ENCODE data around the gene ARTN.

DNA sequence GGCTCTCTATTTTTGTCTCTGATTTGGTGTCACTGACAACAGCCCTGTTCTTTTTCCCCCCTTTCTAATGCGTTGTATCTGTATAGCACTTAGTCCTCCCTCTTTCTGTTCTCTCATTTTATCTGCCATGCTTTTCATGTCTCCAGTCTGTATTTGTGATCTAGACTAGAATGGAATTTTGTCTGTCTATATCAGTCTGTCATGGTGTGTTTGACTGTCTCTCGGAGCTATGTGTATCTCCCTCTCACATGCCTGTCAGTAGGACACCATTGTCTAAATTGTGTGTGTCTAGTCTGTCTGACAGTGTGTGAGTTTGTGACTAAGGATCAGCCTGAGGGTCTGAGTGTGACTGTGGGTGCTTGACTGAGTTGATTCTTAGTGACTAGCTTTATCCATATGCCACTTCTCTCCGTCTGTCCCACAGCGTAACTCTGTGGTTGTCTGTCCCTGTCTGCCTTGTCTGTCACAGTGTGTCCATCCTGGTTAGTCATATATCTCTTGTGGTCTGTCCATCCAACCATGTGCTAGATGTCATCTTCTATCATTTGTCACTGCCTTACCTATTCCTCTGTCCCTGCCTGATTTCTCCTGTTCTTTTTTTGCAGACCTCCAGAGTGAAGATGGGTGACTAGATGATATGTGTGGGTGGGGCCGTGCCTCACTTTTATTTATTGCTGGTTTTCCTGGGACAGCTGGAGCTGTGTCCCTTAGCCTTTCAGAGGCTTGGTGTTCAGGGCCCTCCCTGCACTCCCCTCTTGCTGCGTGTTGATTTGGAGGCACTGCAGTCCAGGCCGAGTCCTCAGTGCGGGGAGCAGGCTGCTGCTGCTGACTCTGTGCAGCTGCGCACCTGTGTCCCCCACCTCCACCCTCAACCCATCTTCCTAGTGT lies 44.0 kb downstream of the ARTN start:
- TF ChIP-seq, protein P1, sequence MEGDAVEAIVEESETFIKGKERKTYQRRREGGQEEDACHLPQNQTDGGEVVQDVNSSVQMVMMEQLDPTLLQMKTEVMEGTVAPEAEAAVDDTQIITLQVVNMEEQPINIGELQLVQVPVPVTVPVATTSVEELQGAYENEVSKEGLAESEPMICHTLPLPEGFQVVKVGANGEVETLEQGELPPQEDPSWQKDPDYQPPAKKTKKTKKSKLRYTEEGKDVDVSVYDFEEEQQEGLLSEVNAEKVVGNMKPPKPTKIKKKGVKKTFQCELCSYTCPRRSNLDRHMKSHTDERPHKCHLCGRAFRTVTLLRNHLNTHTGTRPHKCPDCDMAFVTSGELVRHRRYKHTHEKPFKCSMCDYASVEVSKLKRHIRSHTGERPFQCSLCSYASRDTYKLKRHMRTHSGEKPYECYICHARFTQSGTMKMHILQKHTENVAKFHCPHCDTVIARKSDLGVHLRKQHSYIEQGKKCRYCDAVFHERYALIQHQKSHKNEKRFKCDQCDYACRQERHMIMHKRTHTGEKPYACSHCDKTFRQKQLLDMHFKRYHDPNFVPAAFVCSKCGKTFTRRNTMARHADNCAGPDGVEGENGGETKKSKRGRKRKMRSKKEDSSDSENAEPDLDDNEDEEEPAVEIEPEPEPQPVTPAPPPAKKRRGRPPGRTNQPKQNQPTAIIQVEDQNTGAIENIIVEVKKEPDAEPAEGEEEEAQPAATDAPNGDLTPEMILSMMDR (IDR thresholded peaks at IDR 0.05; ENCODE audit: low read depth, low read length) = no peak
- no peak for TF ChIP-seq POLR2A (IDR thresholded peaks at IDR 0.05; ENCODE audit: extremely low read depth, insufficient read length)
- TF ChIP-seq, protein P2, sequence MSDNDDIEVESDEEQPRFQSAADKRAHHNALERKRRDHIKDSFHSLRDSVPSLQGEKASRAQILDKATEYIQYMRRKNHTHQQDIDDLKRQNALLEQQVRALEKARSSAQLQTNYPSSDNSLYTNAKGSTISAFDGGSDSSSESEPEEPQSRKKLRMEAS (IDR thresholded peaks at IDR 0.05; ENCODE audit: low read depth, low read length) = no peak
